GM06990 (cell line): ENCODE measurements around the gene HASPIN.

Source experiments
- DNase-seq: peaks from one replicate; pipeline ENCODE4 v3.0.0-alpha.2; 2011; ENCODE audit not compliant: insufficient read length; ENCODE audit errors: extremely low read depth
- H3K27me3 ChIP-seq: replicated peaks from 2 replicates; pipeline ENCODE4 v1.6.0; 2011; ENCODE audit warnings: low read length; ENCODE audit not compliant: control insufficient read depth, insufficient read depth
- H3K36me3 ChIP-seq: 2 replicates; pipeline ENCODE4 v1.5.1; 2011; ENCODE audit warnings: low read length; ENCODE audit not compliant: control insufficient read depth, insufficient read depth
- H3K4me3 ChIP-seq: replicated peaks from 2 replicates; pipeline ENCODE4 v1.5.1; 2011; ENCODE audit warnings: low read depth, mild to moderate bottlenecking, control low read depth, low read length
- CTCF ChIP-seq: IDR thresholded peaks from 2 replicates; pipeline ENCODE4 v1.5.1; 2011; ENCODE audit warnings: low read length, control low read depth, mild to moderate bottlenecking, inconsistent platforms; ENCODE audit not compliant: insufficient read depth, poor library complexity, severe bottlenecking

HASPIN gene

GRCh38 chr17:3766779-3767178, 43.1 kb downstream of the HASPIN start:
- H3K4me3 ChIP-seq: no peak overlapping the region
- H3K36me3 ChIP-seq: no peaks in the 10 kb centered on the region
- DNase-seq: no peak
- no peaks in the 10 kb centered on the region for H3K27me3 ChIP-seq
- TF ChIP-seq CTCF: no peak

GRCh38 chr17:3768341-3768740, 44.6 kb downstream of the HASPIN start:
- DNase-seq: no peak
- Histone ChIP-seq H3K36me3 (no peaks in the 10 kb centered on the region), H3K27me3 (no peaks in the 10 kb centered on the region), H3K4me3 (no peak overlapping the region)
- TF ChIP-seq CTCF: no peak

GRCh38 chr17:3768769-3769168, 45.1 kb downstream of the HASPIN start:
- Histone ChIP-seq H3K27me3 (no peaks in the 10 kb centered on the region), H3K4me3 (no peak overlapping the region), H3K36me3 (no peaks in the 10 kb centered on the region)
- no peak for DNase-seq
- TF ChIP-seq CTCF: no peak

- TF ChIP-seq CTCF: no peak
- DNase-seq: peak; percentile 54
- Histone ChIP-seq H3K4me3 (no peak overlapping the region), H3K27me3 (no peaks in the 10 kb centered on the region), H3K36me3 (no peaks in the 10 kb centered on the region)
These were observed 46.8 kb downstream of the HASPIN start for GRCh38 chr17:3770466-3770865.

GRCh38 chr17:3771140-3771539, 47.4 kb downstream of the HASPIN start:
- Histone ChIP-seq H3K27me3 (no peaks in the 10 kb centered on the region), H3K36me3 (no peaks in the 10 kb centered on the region), H3K4me3 (no peak overlapping the region)
- no peak for DNase-seq
- TF ChIP-seq CTCF: no peak

GRCh38 chr17:3772764-3773163, 49.1 kb downstream of the HASPIN start:
- no peak for DNase-seq
- no peak overlapping the region for H3K4me3 ChIP-seq
- H3K36me3 ChIP-seq: no peaks in the 10 kb centered on the region
- no peaks in the 10 kb centered on the region for H3K27me3 ChIP-seq
- no peak for TF ChIP-seq CTCF
